Measurements from ENCODE around the gene SLC5A7.

Gene SLC5A7

DNA sequence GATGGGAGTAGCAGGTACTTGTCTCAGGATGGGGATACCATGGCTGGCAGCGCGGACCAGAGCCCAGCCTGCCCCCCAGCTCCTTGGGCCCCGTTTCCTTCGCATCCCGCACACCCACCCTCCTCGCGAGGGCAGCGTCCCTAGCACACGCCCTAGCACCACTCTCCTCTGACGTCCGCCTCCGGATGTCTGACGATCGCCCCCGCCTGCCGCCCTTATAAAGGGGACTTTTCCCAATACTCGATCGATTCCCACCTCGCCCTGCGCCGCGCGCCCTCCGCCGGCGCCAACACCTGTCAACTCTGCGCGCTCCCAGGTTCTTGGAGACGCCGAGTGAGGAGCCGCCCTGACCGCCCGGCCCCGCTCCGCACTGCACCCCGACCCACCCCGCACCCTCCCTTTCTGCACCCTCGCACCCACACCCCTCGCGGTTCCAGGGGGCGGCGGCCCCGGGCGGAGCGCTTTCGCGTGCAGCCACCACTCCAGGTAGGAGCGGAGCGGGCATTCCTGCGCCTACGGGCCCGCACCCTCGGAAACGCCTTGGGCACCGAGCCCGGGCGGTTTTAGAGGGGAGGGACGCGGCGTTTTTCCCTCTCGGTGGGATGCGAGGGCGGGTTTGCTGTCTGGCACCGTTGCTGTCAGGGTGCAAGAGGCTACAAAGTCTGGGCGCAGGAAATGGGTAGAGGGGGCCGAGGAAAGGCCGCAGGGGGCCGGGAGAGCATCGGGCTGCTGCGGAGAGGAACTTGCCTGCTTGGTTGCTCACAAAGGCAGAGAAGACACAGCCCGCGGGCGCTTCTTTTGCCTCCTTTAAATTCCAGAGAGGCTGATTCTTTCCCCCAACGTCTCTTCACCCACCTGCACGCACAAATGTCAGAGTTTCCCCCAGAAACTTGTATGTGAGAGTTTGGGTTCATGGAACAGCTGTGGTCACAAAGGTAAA, at the start of gene SLC5A7:
SLC5A7 (plus strand) TSS at position 247 of the 940 bp plus-strand sequence. CDS start 1,632 bp downstream, outside the sequence.
- ChIA-PET POLR2A (ENCODE audit: low non-redundant PET) (no interaction called here), CTCF (no interaction called here)
- no peak for DNase-seq (ENCODE audit: low spot score)
- H3K27ac ChIP-seq: no peak within 1 kb of the TSS
- TF ChIP-seq, protein P1, sequence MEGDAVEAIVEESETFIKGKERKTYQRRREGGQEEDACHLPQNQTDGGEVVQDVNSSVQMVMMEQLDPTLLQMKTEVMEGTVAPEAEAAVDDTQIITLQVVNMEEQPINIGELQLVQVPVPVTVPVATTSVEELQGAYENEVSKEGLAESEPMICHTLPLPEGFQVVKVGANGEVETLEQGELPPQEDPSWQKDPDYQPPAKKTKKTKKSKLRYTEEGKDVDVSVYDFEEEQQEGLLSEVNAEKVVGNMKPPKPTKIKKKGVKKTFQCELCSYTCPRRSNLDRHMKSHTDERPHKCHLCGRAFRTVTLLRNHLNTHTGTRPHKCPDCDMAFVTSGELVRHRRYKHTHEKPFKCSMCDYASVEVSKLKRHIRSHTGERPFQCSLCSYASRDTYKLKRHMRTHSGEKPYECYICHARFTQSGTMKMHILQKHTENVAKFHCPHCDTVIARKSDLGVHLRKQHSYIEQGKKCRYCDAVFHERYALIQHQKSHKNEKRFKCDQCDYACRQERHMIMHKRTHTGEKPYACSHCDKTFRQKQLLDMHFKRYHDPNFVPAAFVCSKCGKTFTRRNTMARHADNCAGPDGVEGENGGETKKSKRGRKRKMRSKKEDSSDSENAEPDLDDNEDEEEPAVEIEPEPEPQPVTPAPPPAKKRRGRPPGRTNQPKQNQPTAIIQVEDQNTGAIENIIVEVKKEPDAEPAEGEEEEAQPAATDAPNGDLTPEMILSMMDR (conservative IDR thresholded peaks at IDR 0.05; ENCODE audit: low read depth): no peak

DNA sequence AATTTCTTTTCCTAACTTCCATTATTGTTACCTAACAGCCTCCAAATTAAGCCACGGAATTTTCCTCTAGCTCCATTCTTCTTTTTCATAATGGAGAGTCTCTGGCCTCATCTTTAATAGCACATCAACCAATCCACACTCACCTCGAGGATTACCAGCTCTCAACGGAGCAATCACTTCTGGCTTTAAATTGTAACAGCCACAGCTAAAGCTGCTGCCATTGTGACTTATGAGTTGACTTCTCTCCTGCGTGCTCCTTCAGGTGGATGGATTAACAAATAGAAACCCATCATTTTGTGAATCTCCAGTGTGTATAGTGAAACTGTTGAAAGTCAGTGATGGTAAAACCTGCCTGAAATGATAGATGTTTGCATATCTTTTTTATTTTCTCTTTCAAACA, 24.9 kb upstream of the SLC5A7 start:
- ChIA-PET POLR2A (ENCODE audit: low non-redundant PET) (no interaction called here), CTCF (no interaction called here)
- TF ChIP-seq, protein P1 (conservative IDR thresholded peaks at IDR 0.05; ENCODE audit: low read depth): no peak
- no peak for DNase-seq (ENCODE audit: low spot score)
- H3K27ac ChIP-seq: no peak overlapping the region

DNA sequence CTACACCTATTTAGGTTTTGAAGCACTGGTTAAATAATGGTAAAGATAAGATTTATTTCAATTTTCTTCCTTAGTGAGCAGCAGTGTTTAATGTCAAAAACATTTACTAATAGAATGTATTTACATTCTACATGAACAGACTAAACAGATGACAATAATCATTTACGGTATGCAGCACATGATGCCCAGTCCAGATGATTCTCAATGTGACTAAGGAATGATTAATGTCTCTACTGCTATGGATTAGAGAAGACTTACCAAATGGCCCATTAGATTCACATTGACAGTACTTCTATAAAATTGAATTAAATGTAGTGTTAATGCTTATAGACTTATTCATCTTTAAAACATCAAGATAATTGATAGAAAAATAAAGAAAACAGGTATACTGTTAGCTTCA, 22.1 kb upstream of the SLC5A7 start:
- DNase-seq (ENCODE audit: low spot score): no peak
- TF ChIP-seq, protein P1 (conservative IDR thresholded peaks at IDR 0.05; ENCODE audit: low read depth): no peak
- no peak overlapping the region for H3K27ac ChIP-seq
- ChIA-PET CTCF (interaction anchor here (0.7 kb wide), 1 partner anchor 1335 kb away, joined by 3 read pairs; no protein-coding TSS in a partner anchor), POLR2A (ENCODE audit: low non-redundant PET) (no interaction called here)

DNA sequence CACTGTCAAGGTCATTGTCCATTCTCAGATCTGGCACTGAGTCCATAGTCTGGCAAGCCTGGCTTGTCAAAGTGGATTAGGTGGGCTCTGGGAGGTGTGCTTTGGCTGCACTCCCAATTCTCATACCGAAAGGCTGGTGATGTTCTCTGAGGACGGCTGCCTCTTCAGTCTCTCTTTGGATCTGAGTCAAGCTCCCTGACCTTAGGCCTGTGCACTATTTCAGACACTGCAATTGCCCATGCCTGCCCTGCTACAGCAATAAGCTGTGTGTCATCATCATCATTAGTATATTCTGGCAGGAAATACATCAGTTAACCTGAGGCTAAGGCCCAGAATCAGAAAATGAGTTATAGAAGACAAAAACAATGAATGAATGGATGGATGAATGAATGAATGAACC, 1.6 kb upstream of the SLC5A7 start:
- no peak overlapping the region for H3K27ac ChIP-seq
- POLR2A ChIA-PET (ENCODE audit: low non-redundant PET): no interaction called here
- TF ChIP-seq, protein P1 (conservative IDR thresholded peaks at IDR 0.05; ENCODE audit: low read depth): no peak
- DNase-seq (ENCODE audit: low spot score): no peak
- CTCF ChIA-PET: no interaction called here

DNA sequence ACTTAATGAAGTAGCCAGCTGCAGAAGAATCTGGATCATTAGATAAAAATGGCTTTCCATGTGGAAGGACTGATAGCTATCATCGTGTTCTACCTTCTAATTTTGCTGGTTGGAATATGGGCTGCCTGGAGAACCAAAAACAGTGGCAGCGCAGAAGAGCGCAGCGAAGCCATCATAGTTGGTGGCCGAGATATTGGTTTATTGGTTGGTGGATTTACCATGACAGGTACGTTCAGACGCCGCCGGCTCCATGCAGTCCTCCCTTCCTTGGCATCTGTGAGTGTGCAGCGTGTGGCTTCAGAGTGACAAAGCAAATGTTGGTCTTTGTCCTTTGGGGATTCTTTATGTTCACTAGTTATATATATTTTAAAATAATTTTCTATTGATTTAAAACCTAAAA, 1.8 kb downstream of the SLC5A7 start:
- ChIA-PET CTCF (no interaction called here), POLR2A (ENCODE audit: low non-redundant PET) (no interaction called here)
- TF ChIP-seq, protein P1 (conservative IDR thresholded peaks at IDR 0.05; ENCODE audit: low read depth): no peak
- no peak overlapping the region for H3K27ac ChIP-seq
- no peak for DNase-seq (ENCODE audit: low spot score)

DNA sequence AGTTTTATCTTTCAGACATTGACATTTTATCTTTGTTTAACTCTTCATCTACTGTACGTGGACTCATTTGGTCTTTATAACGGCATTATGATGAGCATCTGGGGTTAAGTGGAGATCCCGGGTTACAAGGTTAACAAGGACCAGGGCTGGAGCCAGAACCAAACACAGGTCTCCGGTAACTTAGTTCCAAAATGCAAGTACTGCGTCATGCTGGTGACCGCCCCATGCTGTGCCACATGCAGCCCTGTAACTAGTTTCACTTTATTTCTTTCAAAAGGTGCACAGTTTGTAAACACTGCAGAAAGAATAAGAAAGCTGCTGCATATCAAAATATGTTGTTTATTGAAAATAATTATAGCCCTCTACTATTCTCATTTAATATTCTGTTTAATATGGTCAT, 3.1 kb downstream of the SLC5A7 start:
- no peak overlapping the region for H3K27ac ChIP-seq
- TF ChIP-seq, protein P1 (conservative IDR thresholded peaks at IDR 0.05; ENCODE audit: low read depth): no peak
- POLR2A ChIA-PET (ENCODE audit: low non-redundant PET): no interaction called here
- CTCF ChIA-PET: no interaction called here
- no peak for DNase-seq (ENCODE audit: low spot score)
